NCI-H82 treated with DMSO at 0.1 percent for 48 hours (cell line): ENCODE data around the gene SFXN3.

Experiments used
- DNase-seq: peaks from one replicate; lab custom pipeline; 2025; ENCODE audit not compliant: unreplicated experiment; lab: John Stamatoyannopoulos, UW

SFXN3 gene

DNA sequence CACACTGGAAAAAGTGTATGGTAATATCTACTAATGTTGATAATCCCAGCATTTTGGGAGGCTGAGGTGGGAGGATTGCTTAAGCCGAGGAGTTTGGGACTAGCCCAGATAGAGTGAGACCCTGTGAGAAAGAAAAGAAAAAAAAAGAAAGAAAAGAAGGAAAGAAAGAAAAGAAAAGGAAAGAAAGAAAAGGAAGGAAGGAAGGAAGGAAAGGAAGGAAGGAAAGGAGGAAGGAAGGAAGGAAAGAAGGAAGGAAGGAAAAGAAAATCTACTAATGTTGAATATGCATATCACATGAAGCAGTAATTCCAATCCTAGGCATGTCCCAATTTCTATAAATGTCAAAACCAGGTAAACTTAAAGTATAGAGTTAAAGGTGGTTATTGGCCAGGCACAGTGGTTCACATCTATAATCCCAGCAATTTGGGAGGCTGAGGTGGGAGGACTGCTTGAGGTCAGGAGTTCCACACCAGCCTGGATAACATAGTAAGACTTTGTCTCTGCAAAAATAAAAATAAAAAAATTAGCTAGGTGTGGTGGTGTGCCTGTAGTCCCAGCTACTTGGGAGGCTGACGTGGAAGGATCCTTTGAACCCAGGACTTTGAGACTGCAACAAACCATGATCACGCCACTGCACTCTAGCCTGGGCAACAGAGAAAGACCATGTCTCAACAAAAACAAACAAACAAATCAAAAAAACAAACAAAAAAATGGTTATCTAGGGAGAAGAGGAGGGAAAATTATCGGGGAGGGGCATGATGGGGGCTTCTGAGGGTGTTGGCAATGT lies 25.5 kb downstream of the SFXN3 start:
- no peak for DNase-seq

GRCh38 chr10:101060036-101060950 lies 29.3 kb downstream of the SFXN3 start:
- peak; percentile 90 for DNase-seq

- peak; percentile 86 for DNase-seq
These were observed 30.1 kb downstream of the SFXN3 start for GRCh38 chr10:101060951-101061623.

- no peak for DNase-seq
These were observed 30.7 kb downstream of the SFXN3 start, which contains the start of gene KAZALD1 for GRCh38 chr10:101061624-101062231. Gene KAZALD1 (plus strand): TSS chr10:101061989. CDS start chr10:101062593, 604 bp downstream.

- DNase-seq, result peak; percentile 16
These were observed 31.4 kb downstream of the SFXN3 start for GRCh38 chr10:101062232-101063049.

- DNase-seq, result no peak
These were observed 32.1 kb downstream of the SFXN3 start for GRCh38 chr10:101063050-101063525.

DNA sequence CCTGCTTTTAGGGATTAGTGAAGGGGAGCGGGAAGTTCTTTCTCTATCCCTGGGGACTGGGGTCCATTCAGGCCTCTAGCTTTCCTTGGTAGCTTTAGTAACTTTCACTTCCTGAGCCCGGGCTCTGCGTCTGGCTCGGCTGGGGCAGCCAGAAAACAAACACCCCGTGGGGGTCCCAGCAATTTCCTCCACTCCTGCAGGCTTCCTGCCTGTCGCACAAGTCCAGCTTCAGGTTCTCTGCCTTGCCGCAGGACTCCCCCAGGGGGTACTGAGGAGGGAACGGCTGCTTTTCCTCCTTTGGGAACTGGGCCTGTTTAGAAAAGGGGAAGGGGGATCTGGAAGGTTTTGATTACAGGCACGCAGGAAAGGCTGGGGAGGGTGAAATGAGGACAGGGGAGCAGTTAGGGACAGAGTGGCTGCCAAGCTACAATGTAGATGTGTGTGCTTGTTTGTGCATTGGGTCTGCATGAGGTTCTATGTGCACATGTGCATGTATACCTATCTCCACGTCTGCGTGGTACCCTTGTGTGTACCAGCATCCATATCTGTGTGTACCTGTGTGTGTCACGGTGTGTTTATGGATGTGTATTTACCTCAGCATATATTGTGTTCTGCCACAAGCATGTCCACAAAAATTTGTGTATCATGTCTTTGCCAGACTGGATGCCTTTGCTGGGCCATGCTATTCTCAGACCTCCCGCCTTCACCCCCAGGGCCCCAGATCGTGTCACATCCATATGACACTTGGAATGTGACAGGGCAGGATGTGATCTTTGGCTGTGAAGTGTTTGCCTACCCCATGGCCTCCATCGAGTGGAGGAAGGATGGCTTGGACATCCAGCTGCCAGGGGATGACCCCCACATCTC lies 32.7 kb downstream of the SFXN3 start:
- no peak for DNase-seq

DNA sequence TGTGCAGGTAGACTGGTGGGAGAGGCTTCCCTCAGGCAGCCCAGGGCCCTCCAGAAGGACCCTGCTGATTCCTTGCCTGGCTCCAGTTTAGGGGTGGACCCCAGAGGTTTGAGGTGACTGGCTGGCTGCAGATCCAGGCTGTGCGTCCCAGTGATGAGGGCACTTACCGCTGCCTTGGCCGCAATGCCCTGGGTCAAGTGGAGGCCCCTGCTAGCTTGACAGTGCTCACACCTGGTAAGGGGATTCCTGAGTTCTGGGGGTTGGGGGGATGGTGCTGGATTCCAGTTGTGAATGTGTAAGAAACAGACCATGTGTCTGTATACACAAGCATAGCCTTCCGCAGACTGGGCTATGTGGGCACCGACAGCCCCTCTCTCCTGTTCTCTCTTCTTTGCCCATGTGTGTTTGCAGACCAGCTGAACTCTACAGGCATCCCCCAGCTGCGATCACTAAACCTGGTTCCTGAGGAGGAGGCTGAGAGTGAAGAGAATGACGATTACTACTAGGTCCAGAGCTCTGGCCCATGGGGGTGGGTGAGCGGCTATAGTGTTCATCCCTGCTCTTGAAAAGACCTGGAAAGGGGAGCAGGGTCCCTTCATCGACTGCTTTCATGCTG lies 33.5 kb downstream of the SFXN3 start:
- no peak for DNase-seq

DNA sequence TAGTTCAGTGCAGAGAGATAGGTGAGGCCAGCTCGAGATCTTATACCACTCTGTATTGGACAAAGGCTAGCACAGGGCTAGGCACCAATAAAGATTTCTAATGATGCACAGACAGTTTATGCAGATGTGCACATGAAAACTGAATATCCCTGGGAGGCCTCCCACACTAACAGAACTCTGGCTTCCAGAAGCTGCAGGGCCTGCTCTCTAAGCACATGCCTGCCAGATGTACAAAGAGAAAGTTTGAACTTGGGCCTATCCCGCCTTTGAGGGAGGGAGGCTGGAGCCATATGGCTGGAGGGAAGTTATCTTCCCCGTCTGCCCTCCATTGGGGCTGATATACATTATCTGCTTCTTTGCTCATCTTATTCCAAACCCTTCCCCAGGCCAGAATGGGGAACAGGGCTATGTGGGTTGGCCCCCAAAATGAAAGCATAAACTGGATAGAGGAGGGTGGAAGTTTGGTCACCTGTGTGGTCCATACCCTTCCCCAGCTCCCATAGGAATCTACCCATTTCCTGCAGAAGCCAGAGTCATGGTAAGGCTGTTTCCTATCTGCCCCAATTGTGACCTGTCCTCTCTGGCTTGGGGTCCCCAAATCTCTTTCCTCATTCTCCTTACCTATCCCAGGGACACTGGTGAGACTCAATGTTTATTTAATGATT lies 34.6 kb downstream of the SFXN3 start:
- DNase-seq, result no peak

- DNase-seq, result peak; percentile 62
These were observed 35.3 kb downstream of the SFXN3 start for GRCh38 chr10:101066146-101066895.

DNA sequence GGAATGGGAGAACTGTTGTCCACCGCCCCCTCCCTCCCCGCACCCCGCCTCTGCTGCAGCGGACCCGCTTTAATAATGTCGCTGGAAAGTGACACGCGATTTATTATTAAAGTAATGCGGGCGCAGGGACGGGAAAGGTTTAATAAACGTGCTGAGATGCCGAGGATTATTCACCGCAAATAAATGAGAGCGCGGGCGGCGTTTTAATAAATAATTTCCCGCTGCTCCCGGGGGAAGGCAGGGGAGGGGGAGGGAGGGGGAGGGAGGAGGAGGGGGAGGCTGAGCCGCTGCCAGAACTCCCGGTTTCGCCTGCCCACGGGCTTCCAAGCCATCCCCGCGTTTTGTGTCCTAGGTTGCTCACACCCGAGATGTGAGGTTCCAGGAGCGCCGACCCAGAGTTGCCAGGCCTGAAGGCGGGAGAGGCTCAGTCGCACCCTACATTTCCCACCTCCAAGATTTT lies 35.9 kb downstream of the SFXN3 start:
- no peak for DNase-seq

DNA sequence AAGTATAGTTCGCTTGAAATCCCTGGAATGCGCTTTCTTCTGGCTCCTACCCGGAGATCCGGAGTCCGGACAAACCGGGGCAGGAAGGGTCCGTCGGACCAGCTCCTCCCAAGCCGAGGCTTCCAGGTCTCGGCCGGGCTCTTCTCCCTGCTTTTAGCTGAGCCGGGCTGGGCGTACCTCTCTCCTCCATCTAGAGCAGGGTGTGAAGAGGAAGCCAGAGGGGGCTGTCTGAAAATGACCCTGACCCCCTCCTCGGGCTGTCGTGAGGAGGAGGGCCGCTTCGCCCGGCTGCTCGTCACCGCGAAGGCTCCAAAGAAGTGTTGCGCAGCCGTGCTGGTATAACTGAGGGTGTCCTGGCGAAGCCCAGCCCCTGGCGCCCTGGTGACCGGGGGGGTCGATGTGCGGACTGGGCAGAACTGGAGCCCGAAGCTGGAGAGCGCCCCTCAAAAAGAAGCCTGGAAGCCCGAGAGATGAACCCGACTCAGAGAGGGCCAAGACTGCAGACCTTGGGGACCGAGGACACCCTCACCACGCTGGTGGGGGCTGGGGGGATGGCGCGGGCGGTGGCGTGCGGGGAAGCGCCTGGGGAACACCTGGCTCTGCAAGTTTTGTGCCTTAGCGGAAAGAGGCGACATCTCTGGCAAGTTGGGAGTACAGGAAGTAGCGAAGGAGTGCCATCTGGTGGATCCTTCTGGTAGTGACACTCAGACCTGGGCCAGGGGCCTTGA lies 36.5 kb downstream of the SFXN3 start:
- DNase-seq, result peak; percentile 54

- DNase-seq, result no peak
These were observed 38.4 kb downstream of the SFXN3 start for GRCh38 chr10:101069441-101069840.

DNA sequence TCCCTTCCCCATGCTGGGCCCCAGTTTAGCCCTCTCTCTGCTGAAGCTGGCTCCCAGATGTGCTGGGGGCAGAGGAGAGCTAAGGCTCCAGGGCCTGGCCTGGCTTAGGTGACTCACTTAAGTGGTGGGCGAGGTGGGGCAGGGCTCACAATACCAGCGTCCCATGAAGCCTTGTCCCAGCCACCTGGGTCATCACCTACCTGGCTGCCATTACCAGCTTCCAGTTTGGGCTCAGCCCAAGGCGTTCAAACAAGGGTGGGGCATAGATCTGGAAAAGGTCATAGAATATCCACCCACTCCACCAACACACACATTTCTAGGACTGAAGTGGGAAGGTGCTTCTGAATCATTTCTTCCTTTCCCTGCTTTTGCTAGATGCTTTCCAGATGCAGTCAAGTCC lies 39.1 kb downstream of the SFXN3 start:
- no peak for DNase-seq

DNA sequence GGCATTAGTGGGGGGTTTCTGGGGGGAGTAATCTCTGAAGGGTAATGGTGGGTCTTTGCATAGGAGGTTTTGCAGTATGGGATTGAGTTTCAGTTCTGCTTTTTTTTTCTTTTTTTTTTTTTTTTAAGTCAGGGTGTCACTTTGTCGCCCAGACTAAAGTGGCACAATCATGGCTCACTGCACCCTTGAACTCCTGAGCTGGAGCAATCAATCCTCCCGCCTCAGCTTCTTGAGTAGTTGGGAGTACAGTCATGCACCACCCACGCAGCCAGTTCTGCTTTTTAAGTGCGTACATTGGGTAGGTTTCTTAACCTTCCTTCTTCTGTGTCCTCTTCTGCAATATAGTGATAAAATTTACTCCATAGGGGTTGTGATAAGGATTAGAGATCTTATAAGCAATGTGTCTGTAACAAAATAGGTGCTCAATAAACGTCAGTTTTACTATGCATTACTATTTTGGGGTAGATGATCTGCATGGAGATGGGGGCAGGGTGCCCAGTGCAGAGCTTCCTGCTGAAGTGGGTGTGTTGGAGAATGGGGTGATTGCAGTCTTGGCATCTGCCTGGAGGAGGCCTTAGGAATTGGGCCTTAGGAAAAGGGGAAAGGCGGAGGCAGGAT lies 40.3 kb downstream of the SFXN3 start:
- no peak for DNase-seq

GRCh38 chr10:101071885-101072433 lies 40.9 kb downstream of the SFXN3 start:
- no peak for DNase-seq
